NB4 (cell line): ENCODE results near the gene GPR3.

ENCODE experiments used
- CTCF ChIP-seq: IDR thresholded peaks from one replicate; pipeline ENCODE4 v1.5.1; 2012; ENCODE audit warnings: low read depth, low read length
- MAX ChIP-seq: IDR thresholded peaks from 2 replicates; pipeline ENCODE4 v1.6.1; 2011; ENCODE audit warnings: low read depth, low read length
- POLR2A ChIP-seq: IDR thresholded peaks from 2 replicates; pipeline ENCODE4 v1.6.1; 2011; ENCODE audit warnings: mild to moderate bottlenecking; ENCODE audit not compliant: insufficient read length; ENCODE audit errors: extremely low read depth

GRCh38 chr1:27409669-27410068 is 17.2 kb downstream of the GPR3 start:
- TF ChIP-seq CTCF, result no peak
- no peak for TF ChIP-seq POLR2A
- no peak for TF ChIP-seq MAX
